Subcutaneous preadipocyte (primary cell): ENCODE data around the gene TRAFD1. TPM values are rescaled to one million over a fixed set of nuclear protein-coding genes. Genes with fewer than 3 reads are reported as not detected.

Source experiments
- small RNA-seq: library from RNA; depleted of rRNA; stranded (forward); fragments of <200 nt; gene quantifications from one replicate; pipeline ENCODE3, GENCODE V24; 2012
- total RNA-seq: library from RNA; depleted of rRNA; stranded (reverse); fragments of >200 nt; gene quantifications from 2 replicates; pipeline ENCODE4 v1.2.3, GENCODE V29; 2012

The TRAFD1 gene, protein sequence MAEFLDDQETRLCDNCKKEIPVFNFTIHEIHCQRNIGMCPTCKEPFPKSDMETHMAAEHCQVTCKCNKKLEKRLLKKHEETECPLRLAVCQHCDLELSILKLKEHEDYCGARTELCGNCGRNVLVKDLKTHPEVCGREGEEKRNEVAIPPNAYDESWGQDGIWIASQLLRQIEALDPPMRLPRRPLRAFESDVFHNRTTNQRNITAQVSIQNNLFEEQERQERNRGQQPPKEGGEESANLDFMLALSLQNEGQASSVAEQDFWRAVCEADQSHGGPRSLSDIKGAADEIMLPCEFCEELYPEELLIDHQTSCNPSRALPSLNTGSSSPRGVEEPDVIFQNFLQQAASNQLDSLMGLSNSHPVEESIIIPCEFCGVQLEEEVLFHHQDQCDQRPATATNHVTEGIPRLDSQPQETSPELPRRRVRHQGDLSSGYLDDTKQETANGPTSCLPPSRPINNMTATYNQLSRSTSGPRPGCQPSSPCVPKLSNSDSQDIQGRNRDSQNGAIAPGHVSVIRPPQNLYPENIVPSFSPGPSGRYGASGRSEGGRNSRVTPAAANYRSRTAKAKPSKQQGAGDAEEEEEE
- 23.9 and 31.6 TPM in 2 replicates for total RNA-seq

DNA sequence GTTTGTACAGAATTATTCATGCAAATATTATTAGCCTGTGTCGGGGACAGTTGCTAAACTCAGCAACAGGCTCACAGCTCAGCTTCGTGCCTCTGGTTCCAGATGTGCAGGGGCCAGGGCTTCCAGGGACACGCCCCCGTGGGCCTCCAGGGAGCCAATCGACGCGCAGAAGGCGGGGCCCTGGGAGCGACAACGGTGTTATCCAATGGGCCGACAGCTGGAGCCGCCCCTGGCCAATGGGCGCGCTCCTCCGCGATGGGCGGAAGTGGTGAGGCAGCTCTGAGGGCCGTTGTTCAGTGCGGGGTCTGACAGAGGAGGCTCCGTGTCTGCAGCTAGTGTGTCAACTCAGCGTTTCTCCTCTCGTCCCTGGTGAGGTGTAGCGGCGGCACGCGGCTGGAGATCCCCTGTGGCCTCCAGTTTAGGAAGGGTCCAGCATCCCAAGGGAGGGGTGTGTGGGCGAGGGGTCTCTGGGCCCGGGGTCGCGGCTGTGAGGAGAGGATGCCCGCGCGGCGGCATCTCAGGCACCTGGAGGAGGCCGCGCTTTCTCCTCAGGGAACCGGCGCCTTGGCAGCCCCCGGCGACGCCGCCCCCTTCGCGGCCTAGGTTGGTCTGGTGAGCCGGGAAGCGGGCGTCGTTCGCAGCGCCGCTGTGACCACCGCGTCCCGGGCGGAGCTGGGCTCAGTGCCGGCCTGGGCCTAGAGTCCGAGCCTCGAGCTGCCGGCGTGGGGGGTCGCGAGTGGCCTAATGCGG is at the start of gene TRAFD1:
Gene TRAFD1 (plus strand): TSS at position 311 of the 750 bp plus-strand sequence. CDS start 4,963 bp downstream, outside the sequence.

DNA sequence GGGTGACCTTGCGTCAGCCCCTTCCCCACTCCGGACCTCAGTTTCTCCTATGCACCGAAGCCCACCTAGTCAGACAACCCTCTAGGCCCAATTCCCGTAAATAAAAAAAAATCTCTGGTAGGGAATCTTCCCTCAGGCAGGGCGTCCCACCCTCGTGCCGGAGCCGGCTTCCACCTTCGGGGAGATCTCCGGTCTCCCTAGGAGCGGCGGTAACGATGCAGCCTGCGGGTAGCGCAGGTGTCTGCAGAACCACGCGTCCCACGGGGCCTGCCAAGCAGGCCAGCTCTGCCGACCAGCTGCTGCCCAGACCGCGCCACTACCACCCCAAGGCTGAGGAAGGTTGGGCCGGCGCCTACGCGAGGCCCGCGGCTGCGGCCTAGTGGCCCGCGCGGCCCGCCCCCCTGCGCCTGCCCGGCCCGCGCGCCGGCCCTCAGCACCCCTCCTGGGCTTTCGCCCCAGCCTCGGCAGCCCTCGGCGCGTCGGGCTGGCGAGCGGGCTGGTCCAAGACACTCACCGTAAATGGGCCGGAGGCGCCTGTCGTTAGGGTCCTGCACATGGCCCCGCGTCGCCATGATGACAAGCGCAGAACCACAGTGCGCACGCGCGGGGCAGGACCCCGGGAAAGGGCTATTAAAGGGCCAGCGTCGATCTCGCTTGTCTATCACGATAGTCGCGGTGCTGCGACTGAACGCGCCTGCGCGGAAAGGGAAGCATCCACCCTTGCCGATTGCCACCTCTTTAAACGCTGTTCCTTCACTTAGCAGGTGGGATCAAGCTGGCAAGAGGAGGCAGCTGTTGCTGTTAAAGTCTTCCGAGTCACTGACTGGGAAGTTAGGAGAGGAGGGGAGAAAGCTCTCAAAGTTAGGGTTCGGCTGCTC is 16.9 kb upstream of the TRAFD1 start, which contains the start of gene NAA25:
Gene NAA25 (minus strand): TSS at position 582 of the 878 bp plus-strand sequence. CDS start 10 bp downstream, at position 572.

Small RNAs within 50 kb of the gene (small RNA-seq; reads per million reads assigned to genes)
- gene RF00019 = not detected

Other genes with a start within 250 kb of the TRAFD1 start
- 7.7 and 8.0 TPM in 2 replicates for gene TMEM116, start 112.4 kb upstream of the TRAFD1 start, total RNA-seq
- gene ERP29, start 112.1 kb upstream of the TRAFD1 start, total RNA-seq = 35.4 and 41.9 TPM in 2 replicates
- gene NAA25, start 16.8 kb upstream of the TRAFD1 start, total RNA-seq = 27.2 and 36.8 TPM in 2 replicates